Measurements from ENCODE around the gene SPECC1. TPM values are rescaled to one million over a fixed set of nuclear protein-coding genes. Genes with fewer than 3 reads are reported as not detected.

SPECC1 gene
- total RNA-seq, 1 donor from 2014 or later: 35.6 TPM

GRCh38 chr17:20216853-20217252 is 207.7 kb downstream of the SPECC1 start:
- no peak overlapping the region for H3K27ac Mint-ChIP-seq
- H3K9me3 Mint-ChIP-seq: peaks cover 22% of the 10 kb centered on the region
- H3K27me3 Mint-ChIP-seq (ENCODE audit: low read depth): no peaks in the 10 kb centered on the region
- DNase-seq (ENCODE audit: low spot score in 2 of 2, unreplicated experiment in 2 of 2): no peak
- no peak for TF ChIP-seq CTCF (IDR thresholded peaks at IDR 0.05; ENCODE audit: unreplicated experiment)
- peaks cover 10% of the 10 kb centered on the region for H3K36me3 Mint-ChIP-seq
- H3K4me3 Mint-ChIP-seq: no peak overlapping the region
- H3K4me1 Mint-ChIP-seq: no peaks in the 10 kb centered on the region

GRCh38 chr17:20217677-20218076 is 208.5 kb downstream of the SPECC1 start:
- no peaks in the 10 kb centered on the region for H3K27me3 Mint-ChIP-seq (ENCODE audit: low read depth)
- peaks cover 2% of the 10 kb centered on the region for H3K4me1 Mint-ChIP-seq
- TF ChIP-seq CTCF (IDR thresholded peaks at IDR 0.05; ENCODE audit: unreplicated experiment): no peak
- DNase-seq (ENCODE audit: low spot score in 2 of 2, unreplicated experiment in 2 of 2): no peak
- H3K9me3 Mint-ChIP-seq: peaks cover 14% of the 10 kb centered on the region
- peaks cover 3% of the 10 kb centered on the region for H3K36me3 Mint-ChIP-seq
- no peak overlapping the region for H3K27ac Mint-ChIP-seq
- H3K4me3 Mint-ChIP-seq: no peak overlapping the region

GRCh38 chr17:20218272-20218671 is 209.1 kb downstream of the SPECC1 start:
- no peak for TF ChIP-seq CTCF (IDR thresholded peaks at IDR 0.05; ENCODE audit: unreplicated experiment)
- H3K36me3 Mint-ChIP-seq: peaks cover 3% of the 10 kb centered on the region
- no peak for DNase-seq (ENCODE audit: low spot score in 2 of 2, unreplicated experiment in 2 of 2)
- peaks cover 4% of the 10 kb centered on the region for H3K4me1 Mint-ChIP-seq
- H3K9me3 Mint-ChIP-seq: peaks cover 14% of the 10 kb centered on the region
- no peaks in the 10 kb centered on the region for H3K27me3 Mint-ChIP-seq (ENCODE audit: low read depth)
- H3K4me3 Mint-ChIP-seq: no peak overlapping the region
- no peak overlapping the region for H3K27ac Mint-ChIP-seq

- H3K4me3 Mint-ChIP-seq: no peak overlapping the region
- TF ChIP-seq CTCF (IDR thresholded peaks at IDR 0.05; ENCODE audit: unreplicated experiment): no peak
- H3K9me3 Mint-ChIP-seq: peaks cover 14% of the 10 kb centered on the region
- H3K36me3 Mint-ChIP-seq: peaks cover 3% of the 10 kb centered on the region
- DNase-seq (ENCODE audit: low spot score in 2 of 2, unreplicated experiment in 2 of 2): no peak
- peaks cover 15% of the 10 kb centered on the region for H3K4me1 Mint-ChIP-seq
- no peaks in the 10 kb centered on the region for H3K27me3 Mint-ChIP-seq (ENCODE audit: low read depth)
- H3K27ac Mint-ChIP-seq: peak overlapping the region; percentile 59
Observed at GRCh38 chr17:20223808-20224328, 214.7 kb downstream of the SPECC1 start.

GRCh38 chr17:20224379-20224778 is 215.2 kb downstream of the SPECC1 start:
- Mint-ChIP-seq H3K36me3 (peaks cover 3% of the 10 kb centered on the region), H3K27ac (no peak overlapping the region), H3K9me3 (peaks cover 14% of the 10 kb centered on the region), H3K27me3 (ENCODE audit: low read depth) (no peaks in the 10 kb centered on the region), H3K4me3 (no peak overlapping the region), H3K4me1 (peaks cover 15% of the 10 kb centered on the region)
- no peak for DNase-seq (ENCODE audit: low spot score in 2 of 2, unreplicated experiment in 2 of 2)
- TF ChIP-seq CTCF (IDR thresholded peaks at IDR 0.05; ENCODE audit: unreplicated experiment): no peak

Measured in mesothelial cell of epicardium (in vitro differentiated cells).